PC-3 (cell line): ENCODE results near the gene SCYL1. TPM values are rescaled to one million over a fixed set of nuclear protein-coding genes. Genes with fewer than 3 reads are reported as not detected.

Experiments used
- ATAC-seq: fragments of 200-7000 bp; cut with Tn5 transposase; 2 replicates; pipeline ENCODE4 v1.9.1; 2020; ENCODE audit warnings: mild to moderate bottlenecking, moderate library complexity
- BruUV-seq: library from RNA; stranded (reverse); fragments of 400-500 nt; replicated peaks from 2 replicates; lab custom pipeline; 2021; lab: Mats Ljungman, UMichigan
- CTCF ChIA-PET: fragments of 300-600 bp; sonication (Branson Sonifier 250); formaldehyde crosslinking; loops from one replicate; lab custom pipeline; 2022; ENCODE audit warnings: antibody characterized with exemption; lab: Charles Lee
- POLR2A ChIA-PET: fragments of 300-600 bp; sonication (Branson Sonifier 250); formaldehyde crosslinking; loops from one replicate; lab custom pipeline; 2022; ENCODE audit warnings: antibody characterized with exemption; ENCODE audit not compliant: unreplicated experiment; lab: Charles Lee
- DNase-seq: peaks from one replicate; pipeline ENCODE4 v3.0.0-alpha.2; 2015
- H2AFZ ChIP-seq: fragments of 300-600 bp; sonication (generic); 2 replicates; pipeline ENCODE4 v1.6.0; 2016; ENCODE audit warnings: antibody characterized with exemption, low read length
- H3F3A ChIP-seq: fragments of 300-600 bp; sonication (generic); one replicate; pipeline ENCODE4 v1.6.0; 2017; ENCODE audit warnings: antibody characterized with exemption, low read length, control low read depth, mild to moderate bottlenecking; ENCODE audit not compliant: unreplicated experiment
- H3K27ac ChIP-seq: fragments of 300-600 bp; sonication (generic); 2 replicates; pipeline ENCODE4 v1.5.1; 2016; ENCODE audit warnings: mild to moderate bottlenecking, low read length
- H3K27me3 ChIP-seq: fragments of 300-600 bp; sonication (generic); 2 replicates; pipeline ENCODE4 v1.6.1; 2016; ENCODE audit warnings: low read length, mixed read lengths
- H3K36me3 ChIP-seq: fragments of 300-600 bp; sonication (generic); 2 replicates; pipeline ENCODE4 v1.6.1; 2016; ENCODE audit warnings: low read depth, mixed run types, low read length, mixed read lengths
- H3K4me1 ChIP-seq: fragments of 300-600 bp; sonication (generic); 2 replicates; pipeline ENCODE4 v1.5.1; 2016; ENCODE audit warnings: low read length; ENCODE audit not compliant: insufficient read depth
- H3K4me2 ChIP-seq: fragments of 300-600 bp; sonication (generic); 2 replicates; pipeline ENCODE4 v1.6.0; 2016; ENCODE audit warnings: low read length
- H3K4me3 ChIP-seq: fragments of 300-600 bp; sonication (generic); 2 replicates; pipeline ENCODE4 v1.5.1; 2016; ENCODE audit warnings: mild to moderate bottlenecking, low read length, mixed read lengths
- H3K79me2 ChIP-seq: fragments of 300-600 bp; sonication (generic); 2 replicates; pipeline ENCODE4 v1.6.1; 2017; ENCODE audit warnings: low read length, mixed read lengths
- H3K9ac ChIP-seq: fragments of 300-600 bp; sonication (generic); 2 replicates; pipeline ENCODE4 v1.6.0; 2016; ENCODE audit warnings: mild to moderate bottlenecking, low read length
- H3K9me2 ChIP-seq: fragments of 300-600 bp; sonication (generic); replicated peaks from 2 replicates; pipeline ENCODE4 v1.6.1; 2016; ENCODE audit warnings: mixed run types, low read length, mixed read lengths
- H3K9me3 ChIP-seq: fragments of 300-600 bp; sonication (generic); 2 replicates; pipeline ENCODE4 v1.6.1; 2016; ENCODE audit warnings: low read length, mixed read lengths
- H4K20me1 ChIP-seq: fragments of 300-600 bp; sonication (generic); 2 replicates; pipeline ENCODE4 v1.6.1; 2016; ENCODE audit warnings: low read length, mixed read lengths
- CTCF ChIP-seq: fragments of 300-600 bp; sonication (generic); conservative IDR thresholded peaks from 2 replicates; pipeline ENCODE4 v1.5.1; 2017; ENCODE audit warnings: antibody characterized with exemption, low read depth, mild to moderate bottlenecking, low read length
- EZH2 ChIP-seq: fragments of 300-600 bp; sonication (generic); IDR thresholded peaks from one replicate; pipeline ENCODE4 v1.6.1; 2017; ENCODE audit warnings: antibody characterized with exemption, mild to moderate bottlenecking, low read length; ENCODE audit not compliant: unreplicated experiment
- EZH2phosphoT487 ChIP-seq: fragments of 300-600 bp; sonication (generic); IDR thresholded peaks from 2 replicates; pipeline ENCODE4 v1.6.1; 2018; ENCODE audit warnings: mild to moderate bottlenecking, antibody characterized with exemption, low read length, borderline replicate concordance
- intact Hi-C: fragments of 100-400 bp; cut with micrococcal nuclease; formaldehyde crosslinking; loops from 2 replicates; pipeline ENCODE4 v1.9.0; 2023
- total RNA-seq: library from RNA; depleted of rRNA; stranded (reverse); fragments of >200 nt; gene quantifications from 2 replicates; pipeline ENCODE4 v1.2.3, GENCODE V29; 2014

The SCYL1 gene
- total RNA-seq, 1 experiment from 2014 or later: 201 TPM

GRCh38 chr11:65558002-65558929 is 33.4 kb downstream of the SCYL1 start, which contains the start of gene LTBP3:
Gene LTBP3 (minus strand): TSS chr11:65558359. CDS start chr11:65557959, 400 bp downstream.
- intact Hi-C loops: no loop called here
- DNase-seq (peak; percentile 72), ATAC-seq (peak; percentile 9)
- CTCF ChIA-PET: no interaction called here
- TF ChIP-seq EZH2 (no peak), CTCF (no peak), EZH2phosphoT487 (no peak)
- Histone ChIP-seq H3K9ac (peak within 1 kb of the TSS; percentile 56), H3K9me3 (no peaks in the 10 kb centered on the region), H3K9me2 (no peaks in the 10 kb centered on the region), H3K27ac (peak within 1 kb of the TSS; percentile 91), H3K36me3 (no peaks in the 10 kb centered on the region), H3K4me1 (peaks cover 59% of the 10 kb centered on the region), H3K4me3 (peak within 1 kb of the TSS; percentile 68), H3K27me3 (no peaks in the 10 kb centered on the region), H3K4me2 (peak within 1 kb of the TSS; percentile 93), H2AFZ (peak within 1 kb of the TSS; percentile 54), H3F3A (peaks cover 12% of the 10 kb centered on the region), H3K79me2 (peaks cover 27% of the 10 kb centered on the region), H4K20me1 (no peaks in the 10 kb centered on the region)
- no TSS peak for BruUV-seq
- POLR2A ChIA-PET: no interaction called here

DNA sequence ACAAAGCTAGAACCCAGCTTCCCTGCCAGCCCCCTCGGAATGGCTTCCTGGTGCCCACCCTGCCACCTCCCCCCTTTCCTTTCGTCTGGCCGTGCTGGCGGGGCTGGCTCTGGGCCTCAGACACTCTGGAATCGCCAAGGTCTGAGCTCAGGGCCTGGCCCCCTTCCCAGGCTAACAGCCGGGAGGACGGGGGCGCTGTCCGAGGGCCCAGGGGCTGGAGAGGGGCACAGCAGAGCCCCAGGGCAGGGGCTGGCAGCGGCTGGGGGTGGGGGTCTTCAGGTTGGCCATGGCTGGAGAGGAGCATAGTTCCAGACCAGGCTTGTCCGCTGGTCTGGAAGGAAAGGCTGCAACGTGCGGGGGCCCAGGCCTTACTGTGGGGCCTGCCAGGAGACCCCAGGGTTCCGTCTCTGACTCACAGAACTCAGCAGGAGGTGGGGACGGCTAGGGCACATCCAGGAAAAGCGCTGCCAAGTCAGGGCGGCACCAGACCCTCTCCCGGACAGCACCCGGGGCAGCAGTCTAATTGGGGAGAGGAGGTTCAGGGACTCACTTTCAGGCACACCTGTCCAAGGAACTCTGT is 34.1 kb downstream of the SCYL1 start:
- DNase-seq (no peak), ATAC-seq (no peak)
- Histone ChIP-seq H3K4me3 (peak overlapping the region; percentile 68), H3K36me3 (no peaks in the 10 kb centered on the region), H3K9me3 (no peaks in the 10 kb centered on the region), H4K20me1 (no peaks in the 10 kb centered on the region), H3F3A (peaks cover 12% of the 10 kb centered on the region), H3K9me2 (no peaks in the 10 kb centered on the region), H3K9ac (peak overlapping the region; percentile 56), H3K27me3 (no peaks in the 10 kb centered on the region), H3K27ac (peak overlapping the region; percentile 91), H3K4me2 (peak overlapping the region; percentile 81), H2AFZ (peak overlapping the region; percentile 54; the same call in 1 of the 2 replicates), H3K79me2 (peaks cover 27% of the 10 kb centered on the region), H3K4me1 (peaks cover 59% of the 10 kb centered on the region)
- TF ChIP-seq EZH2: no peak
- 0 out of 2 replicates have a peak, but pooled peaks have one; percentile 14 for TF ChIP-seq CTCF
- intact Hi-C loops: no loop called here
- TSS peak; percentile 63 for BruUV-seq
- ChIA-PET POLR2A (interaction anchor here (1.5 kb wide), 1 partner anchor 11 kb away, joined by 10 read pairs; the partner anchor contains the start of gene ZNRD2), CTCF (interaction anchor here (1.7 kb wide), 1 partner anchor 11 kb away, joined by 6 read pairs; the partner anchor contains the start of gene ZNRD2)
